MV-4-11 (cell line): ENCODE measurements around the gene RPTN.
"Not testable (repeated sequence)": the region's sequence is repeated elsewhere in the genome, so short reads cannot be mapped to it uniquely, and the experiment has no call there.

Experiments used
- DNase-seq: peaks from one replicate; lab custom pipeline; 2025; lab: John Stamatoyannopoulos, UW

The RPTN gene

DNA sequence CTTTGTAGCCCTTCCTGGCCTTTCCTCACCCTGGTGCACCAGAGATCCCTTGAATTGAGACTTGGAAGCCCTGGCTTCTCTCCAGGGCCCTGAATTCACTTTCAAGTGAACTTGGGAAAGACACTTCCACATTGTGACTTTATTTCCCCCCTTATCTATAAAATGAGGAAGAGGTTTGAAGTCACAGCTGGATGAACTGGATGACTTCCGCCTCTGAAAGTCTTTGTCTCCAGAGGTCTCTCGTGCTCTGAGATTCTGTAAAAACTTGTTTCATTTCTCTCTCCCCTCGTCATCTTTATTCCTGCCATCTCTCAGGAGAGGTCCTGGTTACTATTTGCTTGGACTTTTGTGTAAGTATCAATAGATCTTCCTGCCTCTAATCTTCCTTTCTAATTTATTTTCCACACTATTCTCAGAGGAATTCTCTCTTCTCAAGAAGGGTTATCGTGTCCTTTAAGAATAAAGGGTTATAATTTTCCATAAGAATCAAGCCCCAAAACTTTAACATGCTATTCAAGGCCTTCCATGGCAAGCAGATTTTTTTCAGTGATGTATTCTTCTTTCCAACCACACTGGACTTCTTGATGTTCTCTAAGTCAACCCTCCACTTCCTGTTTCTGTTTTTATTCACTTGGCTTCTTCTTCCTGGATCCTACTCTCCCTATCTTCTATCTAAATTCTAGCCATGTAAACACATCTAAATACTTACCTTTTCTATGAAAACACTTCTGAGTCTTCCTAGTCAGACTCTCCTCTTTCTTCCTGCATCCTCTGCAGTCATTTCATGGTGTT is 6.5 kb upstream of the RPTN start:
- DNase-seq, result peak; percentile 79

DNA sequence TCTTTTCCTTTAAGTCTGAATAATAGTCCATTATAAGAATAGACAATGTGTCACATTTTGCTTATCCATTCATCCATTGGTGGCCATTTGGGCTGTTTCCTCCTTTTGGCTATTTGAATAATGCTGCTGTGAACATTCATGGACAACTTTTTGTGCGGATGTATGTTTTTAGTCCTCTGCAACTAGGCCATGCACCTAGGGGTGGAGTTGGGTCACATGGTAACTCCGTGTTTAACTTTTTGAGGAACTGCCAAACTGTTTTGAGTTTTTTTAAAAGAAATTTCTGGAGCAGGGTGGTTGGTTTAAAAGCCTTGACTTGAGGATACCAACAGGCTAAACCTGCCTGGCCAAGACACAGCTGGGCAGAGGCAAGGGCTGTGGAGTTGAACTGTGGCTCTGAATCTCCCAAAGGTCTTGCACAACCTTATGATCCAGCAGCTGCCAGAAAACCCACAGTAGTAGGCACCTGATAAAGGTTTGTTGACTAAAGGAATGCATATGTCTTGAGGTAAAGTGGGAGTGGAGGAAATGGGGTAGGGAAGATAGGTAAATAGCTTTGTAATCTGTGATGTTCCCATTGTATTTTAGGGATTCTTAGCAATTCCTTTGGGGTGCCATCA is 5.6 kb upstream of the RPTN start:
- peak; percentile 64 for DNase-seq

DNA sequence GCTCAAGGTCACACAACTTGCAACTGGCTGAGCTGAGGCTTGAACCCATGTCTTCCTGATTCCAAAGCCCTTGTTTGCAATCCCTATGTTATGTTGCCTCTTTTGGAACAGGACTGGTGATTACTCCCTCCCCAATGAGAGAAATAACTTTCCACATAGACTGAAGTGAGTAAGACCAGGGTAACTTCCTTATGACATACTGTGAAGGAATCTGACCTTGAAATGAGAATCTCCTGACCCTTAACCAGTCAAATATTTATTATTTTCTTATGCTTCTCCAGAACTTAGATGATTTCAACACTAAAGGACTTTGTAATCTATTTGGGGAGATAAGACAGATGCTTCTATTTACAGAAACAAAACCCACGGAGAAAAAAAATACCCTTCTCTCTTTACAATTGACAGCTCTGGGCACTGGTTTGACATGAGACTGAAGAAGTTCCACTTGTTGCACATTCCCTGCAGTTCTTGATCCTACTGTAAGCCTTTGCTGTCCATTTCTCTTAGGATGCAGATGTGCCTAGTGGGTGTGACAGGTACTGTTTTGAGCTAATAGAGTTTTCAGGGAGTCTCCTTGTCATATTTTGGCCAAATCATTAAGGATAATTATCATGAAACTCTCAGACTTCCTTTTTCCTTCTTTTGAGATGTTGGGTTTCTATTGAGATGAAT is 3.9 kb upstream of the RPTN start:
- DNase-seq, result peak; percentile 62

DNA sequence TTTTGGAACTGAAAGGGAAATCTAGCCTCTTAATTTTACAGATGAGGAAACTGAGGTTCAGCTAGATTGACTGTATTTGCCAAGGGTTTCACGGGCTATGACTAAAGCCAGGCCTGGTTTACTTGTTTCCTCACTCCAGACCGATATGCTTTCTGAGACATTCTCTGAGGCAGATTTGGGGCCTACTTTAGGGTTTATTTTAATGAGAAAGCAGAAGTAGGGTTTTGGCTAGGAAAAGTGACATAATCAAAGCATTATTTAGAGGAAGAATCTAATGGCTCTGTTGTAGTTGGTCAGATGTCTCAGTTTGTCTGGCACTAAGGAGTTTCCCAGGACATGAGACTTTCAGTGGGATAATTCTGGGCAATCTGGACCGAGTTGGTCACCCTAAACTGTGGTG is 1.5 kb upstream of the RPTN start:
- DNase-seq, result peak; percentile 95

DNA sequence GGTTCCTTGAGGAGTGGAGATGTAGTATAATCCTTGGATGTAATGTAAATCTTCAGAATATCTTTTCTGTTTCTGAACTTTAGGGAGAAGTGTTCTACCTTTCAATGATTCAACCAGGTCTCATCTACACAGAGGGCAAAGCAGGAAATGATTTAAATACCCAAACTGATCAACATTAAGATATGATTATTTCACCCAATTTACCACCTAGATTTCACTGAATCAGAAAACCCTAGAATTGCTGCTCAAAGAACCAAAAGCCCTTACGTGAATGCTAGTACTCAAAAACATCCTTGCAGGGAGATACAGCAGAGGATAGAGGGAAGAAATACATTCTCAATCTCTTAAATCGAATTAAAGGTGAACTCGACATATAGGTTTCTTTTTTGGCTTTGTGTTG is 5.0 kb downstream of the RPTN start:
- DNase-seq, result no peak

DNA sequence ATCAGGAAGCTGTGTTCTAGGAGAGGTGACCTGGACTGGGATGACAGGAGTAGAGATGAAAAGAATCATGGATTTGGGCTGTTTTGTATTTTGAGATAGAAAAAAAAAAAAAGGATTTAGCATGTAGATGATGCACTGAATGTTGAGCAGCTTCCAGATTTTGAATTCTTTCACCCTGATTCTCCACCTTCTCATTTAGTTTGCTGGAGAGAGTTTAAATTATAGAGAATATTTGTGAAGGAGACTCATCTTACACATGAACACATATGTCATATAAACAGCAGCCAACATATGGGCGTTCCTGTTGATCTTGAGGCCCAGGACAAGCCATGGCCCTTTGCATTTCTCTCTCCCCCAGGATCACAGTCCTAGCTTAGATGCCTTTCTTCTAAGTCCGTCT is 7.4 kb downstream of the RPTN start:
- no peak for DNase-seq

DNA sequence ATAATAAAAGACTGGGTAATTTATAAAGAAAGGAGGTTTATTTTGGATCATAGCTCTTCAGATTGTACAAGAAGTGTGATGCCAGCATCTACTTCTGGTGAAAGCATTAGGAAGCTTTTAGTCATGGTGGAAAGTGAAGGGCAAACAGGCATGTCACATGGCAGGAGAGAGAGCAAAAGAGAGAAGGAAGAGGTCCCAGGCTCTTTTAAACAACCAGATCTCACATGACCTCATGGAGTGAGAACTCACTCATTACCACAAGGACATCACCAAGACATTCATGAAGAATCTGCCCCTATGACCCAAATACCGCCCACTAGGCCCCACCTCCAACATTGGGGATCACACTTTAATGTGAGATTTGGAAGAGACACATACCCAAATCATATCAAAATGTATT is 10.0 kb downstream of the RPTN start:
- DNase-seq, result no peak

DNA sequence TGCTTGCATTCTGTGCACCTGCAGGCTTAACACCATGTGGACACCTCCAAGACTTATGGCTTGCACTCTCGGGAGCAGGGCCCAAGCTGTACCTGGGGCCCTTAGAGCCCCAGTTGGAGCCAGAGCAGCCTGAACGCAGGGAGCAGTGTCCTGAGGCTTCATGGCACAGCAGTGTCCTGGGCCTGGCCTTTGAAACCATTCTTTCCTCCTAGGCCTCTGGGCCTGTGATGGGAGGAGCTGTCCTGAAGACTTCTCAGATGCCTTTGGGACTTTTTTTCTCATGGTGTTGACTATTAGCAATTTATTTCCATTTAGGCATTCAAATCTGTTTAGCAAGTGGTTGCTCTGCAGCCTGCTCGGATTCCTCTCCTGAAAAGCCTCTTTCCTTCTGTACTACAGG is 11.0 kb downstream of the RPTN start:
- no peak for DNase-seq

DNA sequence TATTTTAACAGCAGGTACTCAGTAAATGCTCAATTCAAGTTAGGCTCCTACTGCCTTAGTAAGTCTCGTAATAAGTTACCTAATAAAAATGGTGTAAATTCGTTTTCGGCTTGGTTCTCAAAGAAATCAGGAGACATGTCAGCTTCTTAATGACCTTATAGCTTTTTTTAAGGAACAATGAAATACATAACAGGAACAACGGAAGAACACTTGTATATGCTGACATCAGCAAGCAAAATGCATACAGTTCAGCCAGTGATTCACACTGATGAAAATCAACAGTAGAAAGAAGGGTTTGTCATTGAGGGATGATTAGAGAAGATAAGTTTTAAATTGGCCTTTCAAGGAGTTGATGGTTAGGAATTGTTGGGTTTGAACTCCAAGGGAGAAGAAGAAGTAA is 13.3 kb downstream of the RPTN start:
- DNase-seq, result no peak

DNA sequence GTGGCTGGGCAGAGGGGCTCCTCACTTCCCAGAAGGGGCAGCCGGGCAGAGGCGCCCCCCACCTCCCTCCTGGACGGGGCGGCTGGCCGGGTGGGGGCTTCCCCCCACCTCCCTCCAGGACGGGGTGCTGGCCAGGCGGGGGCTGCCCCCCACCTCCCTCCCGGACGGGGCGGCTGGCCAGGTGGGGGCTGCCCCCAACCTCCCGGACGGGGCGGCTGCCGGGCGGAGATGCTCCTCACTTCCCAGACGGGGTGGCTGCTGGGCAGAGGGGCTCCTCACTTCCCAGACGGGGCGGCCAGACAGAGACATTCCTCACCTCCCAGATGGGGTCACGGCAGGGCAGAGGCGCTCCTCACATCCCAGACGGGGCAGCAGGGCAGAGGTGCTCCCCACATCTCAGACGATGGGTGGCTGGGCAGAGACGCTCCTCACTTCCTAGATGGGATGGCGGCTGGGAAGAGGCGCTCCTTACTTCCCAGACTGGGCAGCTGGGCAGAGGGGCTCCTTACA is 14.3 kb downstream of the RPTN start:
- DNase-seq, result not testable (repeated sequence)

DNA sequence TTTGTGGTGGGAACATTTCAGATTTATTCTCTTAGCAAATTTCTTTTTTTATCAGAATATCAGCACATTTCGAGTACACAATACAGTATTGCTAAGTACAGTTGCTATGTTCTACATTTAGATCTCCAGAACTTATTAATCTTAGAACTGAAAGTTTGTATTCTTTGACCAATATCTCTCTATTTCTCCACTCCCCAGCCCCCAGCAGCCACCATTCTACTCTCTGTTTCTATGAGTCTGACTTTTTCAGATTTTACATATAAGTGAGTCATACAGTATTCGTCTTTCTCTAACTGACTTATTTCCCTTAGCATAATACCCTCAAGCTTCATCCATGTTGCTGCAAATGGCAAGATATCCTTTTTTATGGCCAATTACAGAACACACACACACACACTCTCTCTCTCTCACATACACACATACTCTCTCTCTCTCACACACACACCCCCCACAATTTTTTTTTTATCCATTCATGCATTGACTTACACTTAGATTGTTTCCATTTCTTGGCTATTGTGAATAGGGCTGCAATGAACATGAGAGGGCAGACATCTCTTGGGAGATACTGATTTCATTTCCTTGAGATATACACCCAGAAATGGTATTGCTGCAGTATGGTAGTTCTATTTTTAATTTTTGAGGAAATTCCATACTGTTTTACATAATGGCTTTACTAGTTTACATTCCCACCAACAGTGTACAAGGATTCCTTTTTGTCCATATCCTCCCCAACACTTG is 15.7 kb downstream of the RPTN start:
- no peak for DNase-seq

DNA sequence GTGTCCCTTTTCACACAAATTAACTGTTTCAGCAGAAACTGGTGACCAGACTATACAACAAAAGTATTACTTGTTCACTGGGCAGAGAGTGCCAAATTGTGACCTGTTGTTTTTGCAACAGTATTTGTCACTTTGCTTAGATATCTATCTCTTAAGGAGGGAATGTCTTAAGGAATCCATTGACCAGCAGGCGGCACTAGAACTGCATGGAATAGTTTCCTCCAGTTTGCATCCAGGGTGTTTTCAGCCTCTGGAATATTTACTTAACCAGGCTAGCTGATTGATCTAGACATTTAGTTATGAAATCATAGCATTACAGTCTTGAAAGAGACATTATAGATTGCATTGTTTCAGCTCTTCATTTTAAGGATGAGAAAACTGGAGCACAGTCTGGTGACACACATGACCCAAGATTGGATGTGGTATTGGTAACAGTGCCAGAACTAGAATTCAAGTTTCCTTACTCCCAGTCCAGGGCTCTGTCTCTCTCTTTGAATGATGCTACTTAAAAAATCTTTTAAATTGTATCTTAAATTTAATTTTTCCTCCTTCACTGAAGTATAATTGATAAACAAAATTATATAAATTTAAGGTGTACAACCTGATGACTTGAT is 16.9 kb downstream of the RPTN start:
- peak; percentile 56 for DNase-seq

DNA sequence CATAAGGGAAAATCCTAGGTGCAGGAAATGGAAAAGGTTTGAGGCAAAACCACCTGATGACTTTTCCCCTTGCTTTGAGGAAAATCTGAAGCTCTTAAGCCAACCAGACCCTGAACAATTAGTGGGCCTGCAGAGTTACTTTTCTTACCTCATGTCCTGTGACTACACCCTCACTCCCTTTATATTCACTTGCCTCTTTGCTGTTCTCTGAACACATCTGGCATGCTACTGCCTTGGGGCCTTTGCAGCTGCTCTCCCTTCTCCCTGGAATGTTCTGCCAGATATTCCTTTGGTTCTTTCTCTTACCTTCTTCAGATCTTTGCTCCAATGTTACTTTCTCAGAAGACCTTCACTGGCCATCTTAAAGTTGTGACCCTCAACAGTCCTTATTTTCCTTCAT is 21.8 kb downstream of the RPTN start:
- no peak for DNase-seq

DNA sequence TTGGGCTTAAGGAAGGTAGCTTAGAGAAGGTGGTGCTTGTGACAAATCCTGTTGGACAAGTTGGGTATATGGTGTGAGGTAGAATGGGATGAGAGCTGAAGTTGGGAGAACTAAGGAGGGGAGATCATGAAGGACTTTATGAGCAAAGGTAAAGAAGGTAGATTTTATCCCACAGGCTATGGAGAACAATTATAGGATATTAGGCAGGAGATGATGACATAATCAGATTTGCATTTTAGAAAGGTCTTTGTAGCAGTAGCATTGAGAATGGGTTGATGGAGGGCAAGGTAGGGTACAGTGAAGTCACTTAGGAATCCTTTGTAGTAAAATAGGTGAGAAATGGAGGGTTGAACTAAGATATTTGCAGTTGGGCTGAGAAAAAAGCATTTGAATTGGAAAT is 28.8 kb downstream of the RPTN start:
- no peak for DNase-seq

DNA sequence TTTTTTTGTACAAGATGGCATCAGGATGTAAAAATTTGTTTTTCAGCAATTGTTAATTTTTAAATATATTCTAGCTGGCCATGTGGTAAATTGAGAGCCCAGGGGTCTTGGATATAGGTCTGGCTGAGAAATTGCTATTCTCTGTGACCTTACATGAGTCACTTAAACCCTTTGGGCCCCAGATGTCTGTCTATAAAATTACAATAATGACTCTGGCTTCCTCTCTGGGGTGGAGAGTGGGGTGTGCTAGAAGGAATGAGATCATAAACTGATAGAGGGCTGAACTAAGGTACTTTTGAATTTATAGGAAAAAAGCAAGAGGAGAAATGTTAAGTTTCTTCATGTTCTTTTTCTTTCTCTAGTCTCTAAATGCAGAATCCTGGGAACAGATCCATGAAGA is 31.4 kb downstream of the RPTN start:
- DNase-seq, result no peak

DNA sequence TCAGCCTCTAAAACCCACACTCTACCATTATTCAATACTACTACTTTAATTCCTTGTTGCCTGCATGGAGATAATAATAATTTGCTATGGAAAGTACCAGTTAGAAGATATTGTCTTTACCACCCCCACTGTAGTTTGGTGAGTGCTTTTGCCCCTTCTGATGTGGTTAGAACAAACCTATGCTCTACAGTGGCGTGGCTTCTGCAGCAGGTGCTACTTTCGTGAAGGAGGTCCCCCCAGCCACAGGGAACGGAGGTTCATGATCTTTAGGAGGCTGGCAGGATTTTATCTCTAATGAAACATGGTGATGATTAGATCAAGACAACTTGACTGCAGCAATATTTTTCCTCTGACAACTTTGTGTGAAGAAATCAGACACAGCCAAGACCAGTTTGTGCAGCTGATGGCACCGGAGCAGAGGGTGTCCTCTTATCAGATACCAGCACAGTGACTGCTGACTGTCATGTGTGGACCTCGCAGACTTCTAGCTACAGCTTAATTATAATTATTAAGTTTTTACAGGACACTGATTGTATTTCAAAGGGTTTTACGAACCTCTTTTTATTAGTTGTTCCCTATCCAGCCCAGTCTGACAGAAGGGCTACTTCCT is 33.1 kb downstream of the RPTN start:
- no peak for DNase-seq

DNA sequence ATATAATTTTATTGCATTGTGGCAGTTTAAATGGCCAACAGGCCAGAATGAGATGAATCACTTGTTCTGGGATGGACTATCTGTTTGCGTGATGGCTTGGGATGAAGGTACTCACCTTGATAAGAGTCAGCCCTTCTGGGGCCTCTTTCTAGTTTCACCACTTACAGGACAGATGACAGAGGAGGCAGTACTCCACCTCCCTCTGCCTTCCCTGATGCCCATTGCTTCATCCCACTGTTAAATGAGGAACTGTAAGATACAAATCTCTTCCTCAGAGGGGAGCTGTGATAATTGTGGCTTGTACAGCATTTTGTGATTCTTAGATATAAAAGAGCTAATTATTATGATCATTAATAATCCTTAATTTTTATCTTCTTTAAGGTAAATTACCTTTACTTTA is 40.1 kb downstream of the RPTN start:
- DNase-seq, result peak; percentile 10

DNA sequence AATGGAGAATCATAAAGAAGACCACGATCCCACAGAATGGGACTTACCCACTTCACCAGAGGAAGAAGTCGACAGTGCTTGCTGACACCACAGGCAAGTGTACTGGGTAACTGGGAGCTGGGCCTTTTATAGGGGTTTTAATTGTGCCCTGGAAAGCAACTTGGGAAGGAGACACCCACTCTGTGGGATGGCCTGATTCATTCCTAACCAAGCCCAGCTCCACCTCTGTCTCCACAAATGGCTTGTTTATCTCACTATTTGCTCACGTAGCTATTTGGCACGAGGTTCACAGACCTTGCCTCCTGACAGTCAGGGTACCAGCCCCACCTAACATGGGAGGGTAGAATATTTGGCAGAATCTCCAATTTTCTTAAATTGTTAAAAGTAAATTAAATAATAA is 43.7 kb downstream of the RPTN start, which contains the start of gene TCHH:
TCHH (minus strand) TSS at position 101 of the 400 bp plus-strand sequence. CDS start 1,364 bp downstream, outside the sequence.
- no peak for DNase-seq

DNA sequence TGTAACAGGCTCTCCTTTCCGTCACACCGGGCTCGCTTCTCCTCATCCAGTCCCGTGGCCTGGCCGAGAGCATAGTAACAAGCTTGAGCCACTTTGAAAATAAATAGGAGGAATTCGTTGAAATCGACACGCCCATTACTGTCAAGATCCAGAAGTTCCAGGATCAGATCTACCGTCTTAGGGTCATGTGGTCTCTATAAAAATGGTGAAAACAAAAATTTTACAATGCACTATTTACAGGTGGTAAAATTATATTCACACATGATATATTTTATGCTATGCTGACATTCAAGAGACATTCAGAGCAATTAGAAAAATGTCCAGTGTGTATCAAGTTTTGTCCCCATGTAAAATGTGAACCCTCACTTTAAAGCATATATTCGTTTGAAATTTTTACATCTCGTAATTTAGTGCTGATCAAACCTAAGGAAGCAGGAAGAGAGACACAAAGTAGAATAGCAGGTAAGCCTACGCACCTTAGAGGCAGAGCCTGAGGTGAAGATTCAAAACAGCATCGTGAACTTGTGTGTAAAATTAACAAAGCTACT is 46.1 kb downstream of the RPTN start:
- DNase-seq, result no peak

DNA sequence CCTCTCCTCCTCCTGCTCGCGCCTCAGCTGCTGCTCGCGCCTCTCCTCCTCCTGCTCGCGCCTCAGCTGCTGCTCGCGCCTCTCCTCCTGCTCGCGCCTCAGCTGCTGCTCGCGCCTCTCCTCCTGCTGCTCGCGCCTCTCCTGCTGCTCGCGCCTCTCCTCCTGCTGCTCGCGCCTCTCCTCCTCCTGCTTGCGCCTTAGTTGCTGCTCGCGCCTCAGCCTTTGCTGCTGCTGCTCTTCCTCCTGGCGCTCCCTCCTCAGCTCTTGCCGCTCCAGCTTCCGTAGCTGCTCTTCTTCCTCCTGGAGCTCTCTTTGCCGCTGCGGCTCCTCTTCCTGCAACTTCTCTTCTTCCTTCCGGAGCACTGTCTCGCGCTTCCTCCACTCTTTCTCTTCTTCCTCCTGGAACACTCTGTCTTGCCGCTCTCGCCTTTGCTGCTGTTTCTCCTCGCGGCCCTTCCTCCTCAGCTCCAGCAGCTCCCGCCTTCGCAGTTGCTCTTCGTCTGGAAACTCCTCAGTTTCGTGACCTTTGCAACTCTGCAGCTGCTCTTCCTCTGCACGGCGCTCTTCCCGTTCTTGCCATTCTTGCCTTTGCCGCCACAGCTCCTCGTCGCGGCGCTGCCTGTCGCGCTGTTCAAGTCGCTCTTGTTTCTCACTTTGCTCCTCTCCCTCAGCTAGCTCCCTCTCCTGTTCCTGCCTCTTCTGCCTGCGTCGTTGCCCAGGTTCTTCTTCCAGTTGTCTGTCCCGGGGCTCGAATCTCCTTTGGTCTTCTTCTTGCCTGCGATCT is 46.7 kb downstream of the RPTN start:
- DNase-seq, result no peak
